CD4-positive, alpha-beta T cell treated with Interleukin-1 beta for 1 hour (primary cell): ENCODE results near the gene ACSF3.
"Not testable (repeated sequence)": the region's sequence is repeated elsewhere in the genome, so short reads cannot be mapped to it uniquely, and the experiment has no call there.

Source experiments
- DNase-seq, 2 donors: peaks; one replicate each; pipeline ENCODE4 v3.0.0-alpha.2; 2020 to 2022

ACSF3 gene

DNA sequence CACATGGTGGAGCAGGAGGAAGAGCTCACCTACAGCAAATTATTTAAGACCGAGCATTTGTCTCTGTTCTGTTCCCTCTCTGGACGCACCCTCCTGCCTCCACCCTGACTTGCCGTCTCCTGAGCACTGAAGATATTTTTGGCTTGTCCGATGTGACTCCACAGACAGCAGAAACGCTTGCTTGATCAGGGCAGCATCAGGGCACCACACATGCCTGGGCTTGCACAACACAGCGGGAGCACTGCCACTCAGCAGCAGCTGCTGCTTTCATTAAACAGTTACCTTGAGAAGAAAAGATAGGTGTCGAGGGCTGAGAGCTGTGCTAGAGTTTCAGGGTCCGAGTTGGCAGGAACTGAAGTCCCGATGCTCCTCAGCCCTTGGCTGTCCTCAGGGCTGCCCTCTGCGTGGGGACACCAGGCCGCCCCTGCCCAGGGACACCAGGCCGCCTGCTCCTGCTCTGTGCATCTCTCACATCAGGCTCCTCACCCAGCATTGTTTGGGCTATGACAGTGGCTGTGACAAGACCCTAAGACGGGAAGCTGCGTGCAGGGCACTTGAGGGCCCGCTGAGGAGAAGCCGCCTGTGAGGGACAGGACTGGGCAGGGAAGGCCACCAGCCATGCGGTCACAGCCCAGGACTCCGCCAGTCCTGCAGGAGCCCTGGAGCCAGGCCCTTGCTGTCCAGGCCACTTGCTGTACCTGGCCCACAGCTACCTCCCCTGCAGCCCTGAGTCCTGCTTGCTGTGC, 56.6 kb downstream of the ACSF3 start:
- DNase-seq: no peak

DNA sequence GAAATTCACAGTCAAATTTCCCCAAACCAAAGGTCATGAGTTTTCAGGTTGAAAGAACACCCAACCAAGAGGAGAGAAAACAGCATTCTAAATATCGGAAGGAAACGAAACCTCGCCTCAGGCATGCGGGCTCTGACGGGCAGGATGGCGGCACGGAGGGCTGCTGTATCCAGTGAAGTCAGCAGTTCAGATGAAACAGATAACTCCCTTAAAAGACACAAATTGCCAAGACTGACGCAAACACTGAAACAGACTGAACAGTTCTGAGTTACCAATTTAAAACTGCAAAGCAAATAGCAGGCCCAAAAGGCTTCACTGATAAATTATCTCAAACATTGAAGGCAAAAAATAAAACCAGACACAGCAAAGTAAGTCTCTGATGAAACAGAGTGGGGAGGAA, 57.3 kb downstream of the ACSF3 start:
- no peak for DNase-seq

DNA sequence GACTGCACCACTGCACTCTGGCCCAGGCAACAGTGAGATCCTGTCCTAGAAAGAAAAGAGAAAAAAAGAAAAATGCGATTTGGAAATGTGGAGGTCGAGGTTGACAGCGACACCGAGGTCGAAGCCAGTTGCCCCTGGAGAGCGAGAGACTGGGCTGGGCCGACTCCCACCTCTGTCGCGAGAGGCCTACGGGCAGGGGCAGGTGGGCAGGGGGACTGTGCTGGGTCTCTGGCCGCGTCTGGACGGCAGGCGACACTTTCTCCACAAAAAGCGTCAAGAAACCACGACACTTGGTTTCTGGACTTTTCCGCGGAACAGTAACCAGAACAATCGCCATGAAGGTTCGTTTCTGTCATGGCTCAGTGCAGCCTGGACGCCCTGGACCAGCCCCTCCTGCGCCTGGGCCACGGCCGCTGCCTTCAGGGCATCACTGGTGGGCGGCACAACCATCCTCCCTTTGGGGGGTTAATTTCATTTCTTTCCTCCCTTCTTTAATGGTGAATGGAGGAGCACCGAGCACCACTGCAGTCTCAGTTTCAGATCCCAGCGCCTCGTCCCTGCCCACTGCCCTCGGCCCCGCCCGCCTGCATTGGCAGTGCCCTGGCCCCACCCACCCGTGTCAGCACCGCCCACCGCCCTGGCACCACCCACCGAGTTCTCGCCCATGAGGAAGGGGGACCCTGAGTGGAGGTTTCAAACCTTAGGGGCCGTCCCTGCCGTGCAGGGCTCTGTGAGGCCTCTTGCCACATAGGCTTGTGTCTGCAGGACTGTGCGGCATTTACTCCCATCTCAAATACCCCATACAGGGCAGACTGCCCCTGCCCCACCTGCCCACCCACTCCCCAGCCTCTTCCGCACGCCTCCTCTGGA, 59.4 kb downstream of the ACSF3 start:
- DNase-seq: no peak

DNA sequence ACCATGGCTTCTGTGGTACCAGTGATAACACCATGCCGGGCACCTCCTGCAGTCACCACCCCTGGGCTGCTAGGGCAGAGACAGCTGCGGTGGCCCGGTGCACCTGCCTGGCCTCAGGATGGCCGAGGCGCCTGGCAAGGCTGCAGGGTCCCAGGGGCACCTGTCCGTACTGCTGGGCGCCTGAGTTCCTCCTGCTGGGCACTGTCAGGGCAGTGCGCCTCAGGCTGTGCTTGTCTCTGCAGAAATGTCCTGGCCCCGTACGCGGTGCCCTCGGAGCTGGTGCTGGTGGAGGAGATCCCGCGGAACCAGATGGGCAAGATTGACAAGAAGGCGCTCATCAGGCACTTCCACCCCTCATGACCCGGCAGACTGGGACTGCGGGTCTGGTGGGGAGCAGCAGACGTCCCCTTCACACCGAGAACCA, 60.2 kb downstream of the ACSF3 start:
- no peak for DNase-seq

DNA sequence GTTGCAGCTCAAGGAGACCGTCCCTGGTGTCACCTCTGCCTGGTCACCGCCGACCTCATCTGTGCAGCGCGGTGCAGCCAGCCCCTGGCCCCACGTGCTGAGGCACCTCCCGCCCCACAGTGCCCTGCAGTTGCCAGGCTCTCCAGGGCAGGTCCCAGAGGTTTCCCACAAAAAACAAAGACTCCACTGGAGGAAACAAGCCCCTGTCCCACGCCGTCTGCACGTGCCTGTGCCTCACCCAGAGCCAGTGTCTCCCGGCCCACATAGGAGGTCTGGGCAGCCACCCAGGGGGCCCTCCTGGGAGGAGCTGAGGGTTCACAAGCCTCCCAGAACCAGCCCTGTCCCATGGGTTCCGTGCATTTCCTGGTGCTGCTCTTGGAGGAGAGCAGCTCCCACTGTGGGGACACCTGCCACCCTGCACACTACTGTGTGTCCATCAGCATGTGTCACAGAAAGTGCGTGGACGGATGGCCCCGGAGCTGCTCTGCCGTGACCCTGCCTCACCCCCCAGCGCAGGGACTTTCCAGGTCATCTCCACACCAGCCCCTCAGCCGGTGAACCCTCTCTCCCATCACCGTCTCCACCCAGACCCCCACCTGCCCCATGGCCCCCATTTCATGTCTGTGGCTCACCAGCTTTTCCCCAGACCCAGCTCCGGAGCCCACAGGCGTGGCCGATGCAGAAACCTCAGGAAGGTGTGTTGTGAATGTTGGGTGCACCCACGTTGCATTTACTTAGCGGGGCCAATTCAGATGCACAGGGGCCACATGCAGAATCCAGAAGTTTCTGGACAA, 60.9 kb downstream of the ACSF3 start:
- DNase-seq: no peak

DNA sequence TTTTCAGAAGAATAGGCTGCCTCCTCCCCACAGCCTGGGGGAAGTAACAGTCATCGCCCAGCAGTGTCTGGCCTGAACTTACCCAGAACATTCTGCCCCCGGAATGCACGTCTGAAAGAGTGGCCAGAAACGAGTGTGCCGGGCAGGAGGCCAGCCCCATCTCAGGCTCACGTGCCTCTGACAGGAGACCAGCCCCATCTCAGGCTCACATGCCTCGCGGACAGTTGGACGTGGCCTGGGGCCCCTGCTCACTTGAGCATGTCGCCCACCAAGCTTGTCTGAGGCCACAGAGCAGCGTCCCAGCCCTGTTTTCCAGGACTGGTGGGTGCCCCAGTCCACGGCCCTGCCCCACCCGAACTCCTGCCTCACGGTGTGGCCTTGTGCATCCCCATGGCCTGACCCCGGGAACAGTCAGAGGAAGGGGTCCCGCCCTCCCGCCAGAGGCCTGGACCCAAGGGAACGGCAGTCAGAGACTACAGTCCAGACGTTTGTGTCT, 61.6 kb downstream of the ACSF3 start:
- no peak for DNase-seq

DNA sequence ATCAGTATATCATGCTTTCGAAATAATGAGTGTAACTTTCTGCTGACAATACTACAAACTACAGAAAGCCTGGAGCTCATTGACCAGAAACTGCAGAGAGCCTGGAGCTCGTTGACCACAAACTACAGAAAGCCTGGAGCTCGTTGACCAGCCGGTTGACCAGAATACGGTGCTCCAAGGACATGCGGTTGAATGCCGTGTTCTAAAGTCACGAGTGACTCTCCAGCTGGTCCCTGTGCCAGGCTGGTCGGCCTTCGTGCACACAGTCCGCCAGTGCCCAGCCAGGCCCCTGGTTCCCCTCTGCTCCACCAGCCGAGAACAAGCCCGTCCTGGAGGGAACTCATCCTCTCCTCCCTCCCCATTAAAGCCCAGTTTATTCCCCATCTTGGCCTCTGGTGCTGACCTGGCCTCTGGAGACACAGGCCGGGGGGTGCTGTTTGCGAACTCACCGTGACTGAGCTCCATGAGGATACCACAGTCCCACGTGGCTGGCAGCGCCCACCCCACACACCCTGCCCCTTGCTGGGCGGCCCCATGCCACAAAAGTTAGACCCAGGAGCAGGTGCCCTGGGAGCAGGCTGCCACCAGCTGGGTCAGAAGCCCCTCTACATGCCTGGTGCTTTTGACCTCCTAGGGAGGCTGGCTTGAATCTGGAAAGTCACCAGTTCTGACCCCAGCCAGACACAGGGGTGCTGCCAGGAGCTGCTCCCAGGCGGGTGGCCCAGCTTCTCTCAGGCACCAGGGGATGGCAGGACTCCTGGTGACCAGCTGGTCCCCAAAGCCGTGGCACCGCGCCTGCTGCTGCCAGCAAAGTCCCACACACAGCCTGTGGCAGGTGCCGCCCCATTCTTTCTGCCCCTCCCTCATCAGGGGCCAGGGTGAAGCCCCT, 62.4 kb downstream of the ACSF3 start:
- no peak for DNase-seq

DNA sequence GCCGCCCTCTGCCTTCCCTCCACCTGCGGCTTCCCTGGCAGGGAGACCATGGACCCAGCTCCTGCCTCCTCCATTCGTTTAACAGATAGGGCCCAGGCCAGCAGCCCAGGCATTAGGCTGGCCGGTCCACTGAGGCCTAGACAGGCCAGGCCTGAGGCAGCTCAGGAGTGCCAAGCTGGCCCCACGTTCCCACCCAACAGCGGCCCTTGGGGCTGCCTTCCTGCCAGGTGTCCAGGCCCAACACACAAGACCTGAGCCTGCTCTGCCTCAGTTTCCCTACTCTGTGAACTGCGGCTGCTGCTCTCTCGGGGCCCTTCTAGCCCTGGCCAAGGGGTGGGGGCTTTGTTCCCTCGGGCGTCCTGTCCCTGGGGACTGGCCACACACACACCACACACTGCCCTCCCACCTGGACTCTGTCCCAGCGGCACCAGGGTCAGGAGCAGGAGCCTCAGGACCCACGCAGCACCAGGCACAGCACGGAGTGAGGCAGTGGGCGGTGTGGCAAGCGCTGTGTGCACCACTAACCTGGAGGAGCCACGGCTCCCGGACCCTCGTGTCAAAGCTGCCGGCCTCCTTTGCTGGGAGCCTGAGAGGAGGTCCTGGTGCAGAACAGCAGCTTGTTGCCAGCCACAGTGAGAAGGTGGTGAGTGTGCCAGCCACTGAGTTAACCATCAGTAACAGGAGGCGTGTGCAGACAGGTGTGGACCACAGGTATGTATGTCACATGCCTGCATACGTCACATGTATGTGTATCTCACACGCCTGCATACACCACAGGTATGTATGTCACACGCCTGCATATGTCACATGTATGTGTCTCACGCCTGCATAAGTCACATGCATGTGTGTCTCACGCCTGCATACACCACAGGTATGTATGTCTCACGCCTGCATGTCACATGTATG, 63.3 kb downstream of the ACSF3 start:
- no peak for DNase-seq

DNA sequence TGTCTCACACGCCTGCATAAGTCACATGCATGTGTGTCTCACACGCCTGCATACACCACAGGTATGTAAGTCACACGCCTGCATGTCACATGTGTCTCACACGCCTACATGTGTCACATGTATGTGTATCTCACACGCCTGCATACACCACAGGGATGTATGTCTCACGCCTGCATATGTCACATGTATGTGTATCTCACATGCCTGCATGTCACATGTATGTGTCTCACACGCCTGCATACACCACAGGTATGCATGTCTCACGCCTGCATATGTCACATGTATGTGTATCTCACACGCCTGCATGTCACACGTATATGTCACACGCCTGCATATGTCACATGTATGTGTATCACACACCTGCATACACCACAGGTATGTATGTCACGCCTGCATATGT, 64.1 kb downstream of the ACSF3 start:
- DNase-seq: no peak

DNA sequence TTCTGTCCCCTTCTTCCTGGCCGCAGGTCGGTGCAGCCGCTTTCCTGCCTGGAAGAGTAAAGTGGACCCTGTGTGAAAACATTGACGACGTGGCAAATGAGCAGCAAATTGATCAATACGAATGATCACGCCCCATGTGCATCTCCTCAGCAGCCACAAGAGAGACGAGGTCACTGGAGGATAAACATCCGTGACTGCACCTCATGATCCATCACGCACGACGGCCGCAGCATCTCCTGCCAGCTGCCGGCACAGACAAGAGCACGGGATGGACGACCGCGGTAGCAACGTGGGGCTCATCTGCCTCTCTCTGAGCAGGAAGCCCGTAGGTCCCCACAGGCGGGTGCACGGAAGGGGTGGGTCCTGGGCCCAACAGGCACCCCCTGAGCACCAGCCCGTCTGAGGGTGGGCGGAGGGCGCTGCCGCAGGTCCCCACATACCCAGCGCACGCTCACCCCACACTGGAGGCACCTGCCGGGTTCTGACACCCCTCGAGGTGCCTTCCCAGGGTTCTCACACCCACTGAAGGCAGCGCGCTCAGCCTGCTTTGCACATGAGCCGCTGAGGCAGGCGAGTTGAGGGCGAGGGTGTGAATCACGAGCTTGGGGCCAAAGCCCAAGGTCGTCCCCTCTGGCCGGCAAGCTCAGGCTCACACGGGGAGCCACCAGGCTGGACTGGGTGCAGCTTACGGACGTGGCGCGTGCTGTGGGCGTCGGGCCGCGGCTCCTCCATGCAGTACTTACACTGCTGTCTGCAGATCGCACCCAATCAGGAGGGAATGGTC, 65.6 kb downstream of the ACSF3 start:
- DNase-seq: no peak

DNA sequence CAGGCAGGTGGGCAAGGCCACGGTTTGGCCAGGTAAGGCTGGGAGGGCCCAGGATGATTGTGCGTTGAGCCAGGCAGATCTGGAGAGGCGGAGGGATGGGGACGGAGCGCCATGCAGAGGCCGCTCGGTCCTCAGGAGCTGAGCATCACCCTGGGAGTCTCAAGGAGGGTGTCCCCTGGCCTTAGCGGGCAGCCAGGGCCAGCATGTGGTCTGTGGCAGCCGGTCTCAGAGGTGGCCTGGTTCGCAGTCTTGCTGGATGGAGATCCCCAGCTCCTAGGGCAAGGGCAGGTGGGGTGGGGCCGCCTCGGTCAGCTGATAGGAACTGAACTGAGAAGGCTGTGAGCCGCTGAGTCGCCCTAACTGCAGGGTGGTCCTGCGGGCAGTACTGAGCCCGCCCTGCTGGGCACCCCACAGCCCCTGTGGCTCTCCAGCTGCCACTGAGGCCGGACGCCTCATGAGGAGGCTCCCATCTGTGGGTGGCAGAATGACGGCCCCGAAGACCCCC, 66.2 kb downstream of the ACSF3 start:
- no peak for DNase-seq

DNA sequence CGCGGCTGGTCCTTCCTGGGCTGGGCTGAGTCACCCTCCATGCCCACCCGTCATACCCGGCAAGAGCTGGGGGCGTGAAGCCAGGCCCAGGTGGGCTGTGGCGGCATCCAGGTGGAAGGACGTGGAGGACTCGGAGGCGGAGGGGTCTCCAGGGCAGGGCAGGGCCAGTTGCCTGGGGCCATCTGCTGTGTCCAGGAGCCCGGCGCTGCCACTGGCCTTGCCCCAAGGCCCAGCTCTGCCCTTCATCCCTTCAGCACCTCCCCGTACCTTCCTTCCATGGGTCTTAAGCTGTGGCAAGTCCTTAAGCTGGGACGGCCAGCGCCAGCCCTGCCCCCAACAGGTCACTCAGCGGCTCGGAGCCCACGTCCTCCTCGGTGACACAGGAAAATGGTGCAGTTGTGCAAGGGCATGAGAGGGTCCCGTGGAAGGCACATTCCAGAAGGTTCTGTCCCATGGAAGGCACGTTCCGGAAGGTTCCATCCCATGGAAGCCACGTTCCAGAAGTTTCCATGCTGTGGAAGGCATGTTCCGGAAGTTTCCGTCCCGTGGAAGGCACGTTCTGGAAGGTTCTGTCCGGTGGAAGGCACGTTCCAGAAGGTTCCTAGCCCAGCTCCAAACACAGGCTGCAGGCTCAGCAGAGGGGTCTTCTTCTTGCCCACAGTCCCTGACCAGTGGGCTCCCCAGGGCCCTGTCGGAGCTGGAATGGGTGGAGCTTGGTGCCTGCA, 67.5 kb downstream of the ACSF3 start:
- DNase-seq: no peak

DNA sequence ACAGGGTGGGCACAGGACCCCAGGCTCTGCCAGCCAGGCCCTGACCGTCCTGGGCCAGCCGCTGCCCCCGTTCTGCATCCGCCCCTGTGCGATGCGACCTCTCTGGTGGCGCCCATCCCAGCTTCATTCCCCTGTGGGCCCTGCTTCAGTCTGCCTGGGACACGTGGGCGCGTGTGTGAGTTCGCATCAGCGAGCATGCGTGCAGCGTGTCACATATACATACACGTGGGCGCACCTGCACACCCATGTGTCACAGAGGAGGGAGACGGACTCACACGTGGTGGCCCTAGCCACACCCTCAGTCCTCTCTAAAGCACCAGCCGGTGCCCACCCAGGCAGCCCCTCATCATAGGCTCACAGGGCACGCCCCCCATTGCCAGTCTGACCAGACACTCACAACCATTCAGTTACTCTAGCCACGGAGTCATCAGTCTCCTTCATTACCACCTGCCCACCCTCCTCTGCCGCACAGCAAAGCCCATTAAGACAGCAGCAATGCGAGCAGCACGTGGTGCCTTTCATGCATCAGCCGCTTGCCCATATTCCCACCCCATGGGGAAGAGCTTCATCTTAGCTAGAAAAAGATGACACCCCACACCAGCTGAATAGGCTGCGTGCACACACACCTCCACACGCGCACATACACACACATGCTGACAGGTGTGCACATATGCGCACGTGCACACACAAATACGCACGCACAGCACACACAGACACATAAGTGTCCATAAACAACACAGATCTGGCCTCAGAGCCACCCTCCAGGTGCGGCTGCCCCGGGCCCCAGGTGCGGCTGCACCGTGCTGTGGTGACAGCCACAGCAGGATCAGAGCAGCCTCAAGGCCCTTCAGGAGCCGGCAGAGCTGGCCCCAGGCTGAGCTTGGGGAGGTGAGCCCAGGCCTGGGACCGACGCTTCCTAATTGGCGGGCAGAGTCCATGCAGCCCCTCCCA, 68.4 kb downstream of the ACSF3 start:
- DNase-seq: no peak

DNA sequence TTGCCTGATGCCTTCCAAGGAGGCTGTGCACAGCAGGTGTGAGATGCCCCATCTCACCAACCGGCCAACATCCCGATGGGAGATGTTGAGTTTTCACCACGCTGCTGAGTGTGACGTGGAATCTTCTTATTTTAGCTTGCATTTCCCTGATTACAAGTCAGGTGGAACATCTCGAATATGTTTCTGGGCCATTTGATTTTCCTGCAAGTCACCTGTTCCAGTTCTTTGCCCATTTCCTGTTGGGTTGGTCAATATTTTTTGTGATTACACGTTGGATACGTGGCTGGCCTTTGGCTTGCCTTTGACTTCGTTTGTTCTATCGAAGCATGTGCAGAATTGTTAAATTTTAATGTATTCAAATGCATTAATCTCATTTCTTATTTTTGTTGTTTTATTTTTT, 69.6 kb downstream of the ACSF3 start:
- DNase-seq: no peak

DNA sequence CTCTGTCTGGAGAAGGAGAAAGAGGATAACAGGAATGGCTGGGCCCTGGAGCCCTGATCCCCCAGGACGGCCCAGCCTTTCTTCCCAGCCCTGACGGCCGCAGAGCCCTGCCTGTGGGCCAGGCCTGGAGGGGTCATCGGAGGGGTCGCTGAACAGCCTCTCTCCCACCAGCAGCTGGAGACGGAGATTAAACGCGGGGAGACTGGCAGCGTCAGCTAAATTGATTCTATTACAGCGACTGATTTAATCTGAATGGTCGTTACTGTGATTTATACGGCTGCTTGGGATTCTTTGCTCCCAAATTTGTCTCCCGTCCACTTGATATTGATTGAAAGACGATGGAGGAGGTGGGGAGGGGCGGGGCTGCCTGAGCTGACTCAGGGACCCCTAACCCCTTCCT, 70.8 kb downstream of the ACSF3 start:
- DNase-seq: no peak

DNA sequence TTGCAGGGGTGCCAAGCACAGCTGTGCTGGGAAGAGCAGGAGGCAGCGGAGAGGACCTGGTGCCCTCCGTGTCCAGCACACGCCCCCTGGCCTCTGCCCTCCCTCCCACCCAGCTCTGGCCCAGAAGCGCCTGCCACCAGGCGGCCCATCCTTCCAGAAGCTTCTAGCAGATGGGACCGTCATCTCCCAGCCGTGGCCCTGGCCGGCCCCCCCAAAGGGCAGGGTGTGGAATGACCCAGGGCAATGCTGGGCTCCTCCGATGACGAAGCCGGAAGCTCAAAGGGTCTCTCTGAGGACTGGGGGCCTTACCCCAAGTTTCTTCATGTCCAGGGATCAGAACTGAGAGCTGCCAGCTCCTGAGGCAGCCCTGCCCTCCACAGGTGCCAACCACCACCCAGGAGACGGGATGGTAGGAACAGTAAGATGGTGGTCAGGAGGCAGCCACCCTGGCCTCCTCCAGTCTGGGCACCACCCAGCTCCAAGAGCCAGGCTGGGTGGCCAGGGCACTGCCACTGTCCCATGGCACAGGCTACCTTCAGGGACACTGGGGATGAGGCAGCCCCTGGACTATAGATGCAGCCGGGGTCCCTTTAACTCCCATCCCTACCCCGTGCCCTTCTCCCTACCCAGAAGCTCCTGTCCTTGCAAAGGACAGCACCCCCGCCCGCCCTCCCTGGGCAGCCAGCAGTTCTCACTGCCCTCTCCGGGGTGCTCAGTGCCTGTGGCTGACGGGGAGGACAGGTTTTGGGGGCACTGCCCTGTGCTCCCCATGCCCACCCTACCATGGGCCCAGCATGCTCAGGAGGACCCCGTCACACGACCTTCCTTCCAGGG, 71.4 kb downstream of the ACSF3 start:
- DNase-seq: no peak

DNA sequence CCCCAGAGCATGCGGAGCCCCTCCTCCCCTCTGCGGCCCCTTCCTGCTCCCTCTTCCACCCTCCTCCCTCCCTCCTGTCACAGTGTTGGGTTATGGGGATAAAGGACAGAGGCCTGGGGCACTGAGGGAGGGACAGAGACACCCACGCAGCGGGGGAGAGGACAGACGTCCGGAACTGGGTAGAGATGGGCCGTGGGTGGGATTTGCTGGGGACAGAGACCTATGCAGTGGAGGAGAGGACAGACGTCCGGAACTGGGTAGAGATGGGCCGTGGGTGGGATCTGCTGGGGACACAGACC, 72.0 kb downstream of the ACSF3 start:
- not testable (repeated sequence) for DNase-seq
